Prostate gland (tissue), 2 donors: ENCODE measurements around the gene NEK4. TPM values are rescaled to one million over a fixed set of nuclear protein-coding genes. Genes with fewer than 3 reads are reported as not detected.
"Not testable (repeated sequence)": the region's sequence is repeated elsewhere in the genome, so short reads cannot be mapped to it uniquely, and the experiment has no call there.

Source experiments
- DNase-seq: peaks from one replicate; pipeline ENCODE4 v3.0.0-alpha.2; 2019; ENCODE audit warnings: low spot score
- H3K27ac ChIP-seq, 2 donors: fragments of 200-600 bp; sonication (generic); 2 replicates each; pipeline ENCODE4 v1.5.1; 2017 to 2019
- H3K27me3 ChIP-seq: fragments of 200-600 bp; sonication (generic); replicated peaks from 2 replicates; pipeline ENCODE4 v1.5.1; 2019; ENCODE audit not compliant: insufficient read depth
- H3K36me3 ChIP-seq, 2 donors: fragments of 200-600 bp; sonication (generic); 1 replicate in 1 of 2; 2 replicates in 1 of 2; pipeline versions ENCODE4 v1.5.1 to v1.8.1; 2017 to 2019
- H3K4me1 ChIP-seq: fragments of 200-600 bp; sonication (generic); replicated peaks from 2 replicates; pipeline ENCODE4 v1.5.1; 2019
- H3K4me3 ChIP-seq, 2 donors: fragments of 200-600 bp; sonication (generic); 2 replicates each; pipeline ENCODE4 v1.5.1; 2017 to 2019
- H3K9me3 ChIP-seq: fragments of 200-600 bp; sonication (generic); 2 replicates; pipeline ENCODE4 v1.5.1; 2017
- POLR2A ChIP-seq: fragments of 450-650 bp; IDR thresholded peaks from one replicate; pipeline ENCODE4 v1.6.1; 2016; ENCODE audit warnings: antibody characterized with exemption, mild to moderate bottlenecking
- POLR2AphosphoS5 ChIP-seq: sonication (generic); formaldehyde crosslinking; IDR thresholded peaks from one replicate; pipeline ENCODE4 v1.6.1; 2017; ENCODE audit warnings: antibody characterized with exemption
- WGBS: methylation state at CpG from one replicate; pipeline ENCODE4 v1.1.5; 2018; 5-methylcytosine and 5-hydroxymethylcytosine counted together
- intact Hi-C: fragments of 100-400 bp; cut with DNase I; formaldehyde crosslinking; loops from one replicate; pipeline ENCODE4 v1.14.2; 2022
- total RNA-seq, 2 donors: library from RNA; depleted of rRNA; stranded (reverse); fragments of >200 nt; gene quantifications; one replicate each; pipeline ENCODE4 v1.1.0, GENCODE V29; 2016
- TF ChIP-seq, protein P1 (sequence below), 4 experiments: fragments of 200-600 bp in 2 of 4; fragments of 450-650 bp in 2 of 4; sonication (generic) in 2 of 4; IDR thresholded peaks; 1 replicate in 3 of 4; 2 replicates in 1 of 4; pipeline ENCODE4 v1.5.1; 2016 to 2019; ENCODE audit warnings: antibody characterized with exemption in 4 of 4, mild to moderate bottlenecking in 2 of 4, moderate library complexity in 2 of 4

Gene NEK4
- total RNA-seq, 2 donors from 2014 or later = 24.5 to 49.9 TPM

DNA sequence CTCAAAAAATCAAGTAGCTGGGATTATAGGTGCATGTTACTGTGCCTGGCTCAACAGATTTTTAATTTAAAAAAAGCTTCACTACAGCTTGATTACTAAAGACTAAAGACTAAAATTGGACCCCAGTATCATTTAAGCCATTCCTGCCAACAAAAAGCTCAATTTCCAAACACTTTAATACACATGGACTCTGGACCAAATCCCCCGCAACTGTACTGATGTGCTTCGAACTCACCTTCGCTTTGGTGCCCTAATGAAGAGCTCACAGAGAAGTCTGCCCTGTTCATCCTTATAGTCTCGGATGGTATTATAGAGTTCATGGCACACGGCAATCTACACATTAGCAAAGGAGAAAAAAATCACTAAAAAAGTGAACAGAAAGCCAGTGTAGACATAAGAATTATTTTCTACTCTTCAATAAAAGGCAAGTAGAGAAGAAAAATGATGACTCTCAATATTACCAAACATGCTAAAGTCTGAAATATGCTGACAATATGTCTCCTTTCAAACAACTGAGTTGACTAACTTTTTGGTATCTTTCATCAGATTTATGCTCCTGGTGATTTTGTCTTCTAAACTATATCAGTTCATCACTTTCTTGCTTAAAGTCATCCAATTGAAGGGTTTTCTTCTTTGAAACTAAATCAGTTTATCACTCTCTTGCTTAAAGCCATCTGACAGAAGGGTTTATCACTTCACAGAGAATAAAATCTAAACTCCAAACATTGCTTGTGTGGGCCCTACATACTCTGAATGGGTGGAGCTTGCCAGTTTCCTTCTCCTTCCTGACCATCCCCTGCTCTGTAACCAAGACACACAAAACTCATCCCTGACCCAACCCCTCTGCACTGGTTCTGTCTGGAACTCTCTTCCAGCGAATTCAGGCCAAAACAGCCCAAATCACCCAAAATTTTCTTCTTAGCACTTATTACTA is 92.2 kb downstream of the NEK4 start:
- TF ChIP-seq POLR2AphosphoS5 = no peak
- no peak for TF ChIP-seq POLR2A
- TF ChIP-seq, protein P1, sequence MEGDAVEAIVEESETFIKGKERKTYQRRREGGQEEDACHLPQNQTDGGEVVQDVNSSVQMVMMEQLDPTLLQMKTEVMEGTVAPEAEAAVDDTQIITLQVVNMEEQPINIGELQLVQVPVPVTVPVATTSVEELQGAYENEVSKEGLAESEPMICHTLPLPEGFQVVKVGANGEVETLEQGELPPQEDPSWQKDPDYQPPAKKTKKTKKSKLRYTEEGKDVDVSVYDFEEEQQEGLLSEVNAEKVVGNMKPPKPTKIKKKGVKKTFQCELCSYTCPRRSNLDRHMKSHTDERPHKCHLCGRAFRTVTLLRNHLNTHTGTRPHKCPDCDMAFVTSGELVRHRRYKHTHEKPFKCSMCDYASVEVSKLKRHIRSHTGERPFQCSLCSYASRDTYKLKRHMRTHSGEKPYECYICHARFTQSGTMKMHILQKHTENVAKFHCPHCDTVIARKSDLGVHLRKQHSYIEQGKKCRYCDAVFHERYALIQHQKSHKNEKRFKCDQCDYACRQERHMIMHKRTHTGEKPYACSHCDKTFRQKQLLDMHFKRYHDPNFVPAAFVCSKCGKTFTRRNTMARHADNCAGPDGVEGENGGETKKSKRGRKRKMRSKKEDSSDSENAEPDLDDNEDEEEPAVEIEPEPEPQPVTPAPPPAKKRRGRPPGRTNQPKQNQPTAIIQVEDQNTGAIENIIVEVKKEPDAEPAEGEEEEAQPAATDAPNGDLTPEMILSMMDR (IDR thresholded peaks at IDR 0.05) = no peak
- intact Hi-C loops = no loop called here
- 95% methylated on average over 6 of the region's 6 CpGs for WGBS
- no peaks in the 10 kb centered on the region for H3K4me1 ChIP-seq
- H3K36me3 ChIP-seq = peaks cover 2 to 6% of the 10 kb centered on the region in 2 donors
- no peaks in the 10 kb centered on the region for H3K27me3 ChIP-seq
- no peak overlapping the region for H3K4me3 ChIP-seq
- no peaks in the 10 kb centered on the region for H3K9me3 ChIP-seq
- no peak for DNase-seq
- H3K27ac ChIP-seq = no peak overlapping the region

DNA sequence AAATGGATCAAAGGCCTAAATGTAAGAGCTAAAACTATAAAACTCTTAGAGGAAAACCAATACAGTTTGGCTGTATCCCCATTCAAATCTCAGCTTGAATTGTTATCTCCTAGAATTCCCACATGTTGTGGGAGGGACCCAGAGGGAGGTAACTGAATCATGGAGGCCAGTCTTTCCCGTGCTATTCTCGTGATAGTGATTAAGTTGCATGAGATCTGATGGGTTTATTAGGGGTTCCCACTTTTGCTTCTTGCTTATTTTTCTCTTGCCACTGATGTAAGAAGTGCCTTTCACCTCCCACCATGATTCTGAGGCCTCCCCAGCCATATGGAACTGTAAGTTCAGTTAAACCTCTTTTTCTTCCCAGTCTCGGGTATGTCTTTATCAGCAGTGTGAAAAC is 94.5 kb downstream of the NEK4 start:
- WGBS = 86% methylated on average over 3 of the region's 3 CpGs
- H3K27ac ChIP-seq = not testable (repeated sequence)

DNA sequence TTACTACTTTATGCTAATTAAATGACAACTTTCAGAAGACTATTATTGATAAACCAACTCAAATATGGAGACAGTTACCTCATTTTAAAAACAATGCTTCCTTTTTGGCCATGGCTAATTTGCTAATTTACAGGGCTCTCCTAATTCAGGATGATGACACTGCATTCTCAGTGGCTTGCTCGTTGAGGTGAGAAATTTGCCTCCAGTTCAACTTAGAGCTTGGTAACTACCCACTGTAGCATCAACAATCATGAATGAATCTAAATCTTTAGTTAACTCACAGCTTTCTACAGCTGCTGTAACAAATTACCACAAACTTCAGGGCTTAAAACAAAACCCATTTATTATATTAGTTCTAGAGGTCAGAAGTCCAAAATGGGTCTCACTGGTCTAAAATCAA is 99.1 kb downstream of the NEK4 start:
- Histone ChIP-seq H3K36me3 (peaks cover 0 to 2% of the 10 kb centered on the region in 2 donors), H3K27ac (no peak overlapping the region), H3K4me1 (no peaks in the 10 kb centered on the region), H3K9me3 (no peaks in the 10 kb centered on the region), H3K27me3 (no peaks in the 10 kb centered on the region), H3K4me3 (no peak overlapping the region)
- intact Hi-C loops = no loop called here
- no peak for DNase-seq
- 61% methylated on average over 1 of the region's 1 CpG for WGBS
- TF ChIP-seq POLR2AphosphoS5 = no peak
- TF ChIP-seq POLR2A = no peak
- TF ChIP-seq, protein P1 (IDR thresholded peaks at IDR 0.05) = no peak

More for the DNA sequence above, 94.5 kb downstream of the NEK4 start:
- intact Hi-C loops, H3K27me3 ChIP-seq, H3K36me3 ChIP-seq, H3K4me3 ChIP-seq, DNase-seq, H3K4me1 ChIP-seq, H3K9me3 ChIP-seq: not testable (repeated sequence)

DNA sequence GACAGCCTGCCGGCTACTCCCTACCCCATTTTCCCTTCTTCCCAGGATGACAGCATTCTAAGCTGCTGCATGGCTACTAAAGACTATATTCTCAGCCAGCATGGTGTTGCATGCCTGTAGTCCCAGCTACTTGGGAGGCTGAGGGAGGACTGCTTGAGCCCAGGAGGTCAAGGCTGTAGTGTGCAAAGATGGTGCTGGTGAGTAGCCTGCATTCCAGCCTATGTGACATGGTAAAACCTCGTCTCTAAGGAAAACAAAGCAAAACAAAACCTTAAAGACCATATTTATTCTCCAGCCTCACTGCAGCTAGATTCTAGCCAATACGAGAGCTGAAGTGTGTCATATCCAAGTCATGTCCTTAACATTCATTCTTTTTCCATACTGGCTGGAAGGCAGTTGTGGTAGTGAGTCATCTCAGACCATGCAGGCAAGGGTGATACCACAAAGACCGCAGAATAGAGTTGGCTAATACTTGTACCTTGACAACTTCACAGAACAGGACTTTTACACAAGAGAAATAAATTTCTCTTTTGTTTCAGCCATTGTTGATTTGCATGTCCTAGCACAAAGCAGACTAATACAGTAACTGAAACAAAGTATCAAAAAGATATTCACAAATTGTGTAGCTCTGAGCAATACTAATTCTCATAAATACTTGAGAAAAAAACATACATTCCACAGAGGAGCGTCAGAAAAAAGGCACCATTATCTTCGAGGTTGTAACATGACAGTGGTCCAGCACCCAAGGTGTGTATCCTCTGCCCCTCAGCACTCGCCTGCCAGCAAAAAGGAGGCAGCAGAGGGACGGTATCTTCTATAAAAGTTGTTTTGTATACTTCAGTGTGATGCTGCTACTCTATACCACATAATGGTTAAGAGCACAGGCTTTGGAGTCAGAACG is 99.9 kb downstream of the NEK4 start:
- Histone ChIP-seq H3K36me3 (peaks cover 0 to 2% of the 10 kb centered on the region in 2 donors), H3K27me3 (no peaks in the 10 kb centered on the region), H3K27ac (no peak overlapping the region), H3K4me1 (no peaks in the 10 kb centered on the region), H3K9me3 (no peaks in the 10 kb centered on the region), H3K4me3 (no peak overlapping the region)
- DNase-seq = no peak
- no peak for TF ChIP-seq POLR2A
- TF ChIP-seq POLR2AphosphoS5 = no peak
- TF ChIP-seq, protein P1 (IDR thresholded peaks at IDR 0.05) = no peak
- intact Hi-C loops = no loop called here
- 73% methylated on average over 9 of the region's 9 CpGs for WGBS

DNA sequence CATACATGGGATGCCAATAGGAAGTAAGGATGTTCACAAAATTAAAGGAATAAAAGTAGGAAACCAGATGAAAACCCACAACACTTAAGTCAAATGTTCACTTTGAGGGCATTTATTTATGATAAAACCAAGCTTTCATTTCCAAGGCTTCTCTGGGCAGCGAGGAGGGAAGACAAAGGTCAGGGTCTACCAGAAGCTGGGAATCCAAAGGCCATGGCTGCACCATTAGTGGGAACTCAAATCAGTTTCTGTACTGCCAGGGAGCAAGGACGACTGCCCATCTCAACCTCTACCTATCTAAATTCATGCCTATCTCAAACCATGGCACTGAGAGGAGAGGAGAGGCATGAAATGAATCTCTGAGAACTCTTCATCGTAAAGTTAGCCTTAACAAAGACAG is 107.6 kb downstream of the NEK4 start:
- H3K9me3 ChIP-seq = no peaks in the 10 kb centered on the region
- intact Hi-C loops = no loop called here

More for the DNA sequence above, 107.6 kb downstream of the NEK4 start:
- no peak overlapping the region for H3K4me3 ChIP-seq
- H3K27ac ChIP-seq = no peak overlapping the region
- no peak for DNase-seq
- H3K36me3 ChIP-seq = peaks cover 0 to 3% of the 10 kb centered on the region in 2 donors
- no peak for TF ChIP-seq POLR2A
- TF ChIP-seq, protein P1 (IDR thresholded peaks at IDR 0.05) = no peak
- no peaks in the 10 kb centered on the region for H3K27me3 ChIP-seq
- 95% methylated on average over 3 of the region's 3 CpGs for WGBS
- no peaks in the 10 kb centered on the region for H3K4me1 ChIP-seq
